Fibroblast of mammary gland (primary cell): Measurements from ENCODE around the gene FGFR3.

Experiments used
- DNase-seq: peaks from one replicate; pipeline ENCODE4 v3.0.0-alpha.2; 2010; ENCODE audit warnings: low read depth
- H3K4me3 ChIP-seq: 2 replicates; pipeline ENCODE4 v1.5.1; 2011; ENCODE audit warnings: low read depth, mild to moderate bottlenecking, low read length, moderate library complexity; ENCODE audit not compliant: control insufficient read depth
- TF ChIP-seq, protein P1 (sequence below): conservative IDR thresholded peaks from 2 replicates; pipeline ENCODE4 v1.5.1; 2011; ENCODE audit warnings: low read depth, low read length, inconsistent platforms; ENCODE audit not compliant: control insufficient read depth, insufficient read depth

Gene FGFR3

GRCh38 chr4:1850276-1850675 is 57.2 kb downstream of the FGFR3 start:
- DNase-seq = peak; percentile 24

GRCh38 chr4:1851160-1851559 is 58.1 kb downstream of the FGFR3 start:
- DNase-seq = no peak
- TF ChIP-seq, protein P1, sequence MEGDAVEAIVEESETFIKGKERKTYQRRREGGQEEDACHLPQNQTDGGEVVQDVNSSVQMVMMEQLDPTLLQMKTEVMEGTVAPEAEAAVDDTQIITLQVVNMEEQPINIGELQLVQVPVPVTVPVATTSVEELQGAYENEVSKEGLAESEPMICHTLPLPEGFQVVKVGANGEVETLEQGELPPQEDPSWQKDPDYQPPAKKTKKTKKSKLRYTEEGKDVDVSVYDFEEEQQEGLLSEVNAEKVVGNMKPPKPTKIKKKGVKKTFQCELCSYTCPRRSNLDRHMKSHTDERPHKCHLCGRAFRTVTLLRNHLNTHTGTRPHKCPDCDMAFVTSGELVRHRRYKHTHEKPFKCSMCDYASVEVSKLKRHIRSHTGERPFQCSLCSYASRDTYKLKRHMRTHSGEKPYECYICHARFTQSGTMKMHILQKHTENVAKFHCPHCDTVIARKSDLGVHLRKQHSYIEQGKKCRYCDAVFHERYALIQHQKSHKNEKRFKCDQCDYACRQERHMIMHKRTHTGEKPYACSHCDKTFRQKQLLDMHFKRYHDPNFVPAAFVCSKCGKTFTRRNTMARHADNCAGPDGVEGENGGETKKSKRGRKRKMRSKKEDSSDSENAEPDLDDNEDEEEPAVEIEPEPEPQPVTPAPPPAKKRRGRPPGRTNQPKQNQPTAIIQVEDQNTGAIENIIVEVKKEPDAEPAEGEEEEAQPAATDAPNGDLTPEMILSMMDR = no peak
- no peak overlapping the region for H3K4me3 ChIP-seq

More at GRCh38 chr4:1850276-1850675, 57.2 kb downstream of the FGFR3 start:
- H3K4me3 ChIP-seq = no peak overlapping the region
- TF ChIP-seq, protein P1 = no peak

DNA sequence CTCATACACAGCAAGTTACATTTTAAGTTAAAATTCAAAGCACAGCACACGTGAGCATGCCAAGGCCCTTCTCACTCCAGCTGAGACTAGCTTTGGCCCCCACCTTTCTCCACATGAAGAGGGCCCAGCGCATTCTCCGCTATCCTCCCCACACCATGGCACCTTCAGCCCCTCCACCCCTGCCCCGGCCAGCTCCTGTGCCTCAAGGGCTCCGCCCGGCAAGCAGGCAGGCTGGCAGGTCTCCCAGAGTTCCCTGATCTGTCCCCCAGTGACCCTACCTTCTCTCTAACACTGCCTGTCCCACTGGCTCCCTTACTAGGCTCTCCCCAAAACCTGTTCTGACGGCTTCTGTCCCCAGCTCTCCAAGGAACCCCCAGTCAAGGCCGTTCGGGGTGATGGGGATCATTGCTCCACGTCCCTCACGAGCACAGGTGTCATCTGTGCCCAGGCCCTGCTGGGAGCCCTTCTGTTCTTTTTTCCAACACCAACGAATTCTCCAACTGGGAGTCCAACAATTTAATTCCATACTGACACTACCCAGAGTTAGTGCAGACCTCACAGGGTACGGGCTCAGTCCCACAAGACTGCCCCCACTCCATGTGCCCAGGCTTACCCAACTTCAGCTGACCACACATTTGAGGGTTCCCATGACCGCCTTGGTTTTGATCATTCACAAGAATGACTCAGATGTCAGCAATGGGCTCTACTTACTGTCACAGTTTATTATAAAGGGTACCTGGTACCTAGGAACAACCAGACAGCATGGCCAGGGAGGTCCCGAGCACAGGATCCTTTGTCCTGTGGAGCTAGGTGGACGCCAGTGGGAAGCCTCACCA is 58.7 kb downstream of the FGFR3 start:
- TF ChIP-seq, protein P1 = no peak
- peak; percentile 34 for DNase-seq
- H3K4me3 ChIP-seq = no peak overlapping the region

- no peak for DNase-seq
- no peak overlapping the region for H3K4me3 ChIP-seq
- TF ChIP-seq, protein P1 = no peak
Measured at GRCh38 chr4:1852904-1853623, 60.0 kb downstream of the FGFR3 start.

DNA sequence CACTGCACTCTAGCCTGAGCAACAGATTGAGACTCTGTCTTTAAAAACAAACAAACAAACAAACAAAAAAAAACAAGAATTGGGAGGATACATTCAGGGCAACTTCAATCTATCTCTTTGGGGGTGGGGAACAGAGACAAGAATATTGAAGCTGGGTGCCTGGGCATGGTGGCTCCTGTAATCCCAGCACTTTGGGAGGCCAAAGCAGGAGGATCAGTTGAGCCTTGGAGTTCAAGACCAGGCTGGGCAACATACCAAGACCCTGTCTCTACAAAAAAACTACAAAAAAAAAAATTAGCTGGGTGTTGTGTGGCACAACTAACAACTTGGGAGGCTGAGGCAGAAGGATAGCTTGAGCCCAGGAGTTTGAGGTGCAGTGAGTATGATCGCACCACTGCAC is 61.7 kb downstream of the FGFR3 start:
- H3K4me3 ChIP-seq = peak overlapping the region; percentile 80
- TF ChIP-seq, protein P1 = no peak
- no peak for DNase-seq

DNA sequence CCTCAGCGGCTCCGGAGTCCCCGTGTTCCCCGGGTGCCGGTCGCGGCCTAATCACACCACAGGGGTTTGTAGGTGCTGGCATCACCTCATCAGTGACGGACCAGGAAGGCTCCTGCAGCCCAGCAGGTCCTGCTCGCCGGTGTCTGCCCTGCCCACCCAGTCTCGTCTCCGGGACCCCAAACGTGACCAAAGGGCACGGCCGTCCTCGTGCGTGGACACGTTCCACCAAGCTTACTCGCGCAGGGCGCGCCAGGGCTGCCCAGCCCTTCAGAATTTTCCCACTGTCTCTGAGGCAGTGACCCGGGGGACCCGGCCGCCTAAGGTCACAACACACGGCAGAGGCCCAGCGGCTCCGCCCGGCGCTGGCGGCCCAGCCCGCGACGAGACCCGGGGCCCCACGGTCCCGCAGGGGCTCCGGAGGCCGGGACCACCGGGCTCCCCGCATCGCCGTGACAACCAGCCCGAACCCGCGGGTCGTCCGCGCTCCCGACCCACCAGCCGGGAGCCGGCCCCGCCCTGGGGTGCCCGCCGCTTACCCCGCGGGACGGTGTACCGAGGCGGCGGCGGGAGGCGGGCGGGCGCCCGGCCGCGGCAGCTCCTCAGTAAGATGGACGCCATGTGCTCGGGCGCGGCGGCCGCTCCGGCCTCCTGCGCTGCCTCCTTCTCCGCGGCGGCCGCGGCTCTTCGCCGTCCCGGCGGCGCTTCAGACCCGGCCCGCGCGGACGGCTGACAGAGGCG is 62.4 kb downstream of the FGFR3 start:
- H3K4me3 ChIP-seq = peak overlapping the region; percentile 80
- TF ChIP-seq, protein P1 = no peak
- DNase-seq = no peak
